HG03460 (cell line): ENCODE data around the gene STARD8.

Experiments used
- ATAC-seq: cut with Tn5 transposase; IDR thresholded peaks from one replicate; pipeline ENCODE4 v1.9.1; 2021; ENCODE audit not compliant: unreplicated experiment

The STARD8 gene

GRCh38 chrX:68746988-68747387 is 99.5 kb downstream of the STARD8 start:
- no peak for ATAC-seq

GRCh38 chrX:68748030-68748429 is 100.6 kb downstream of the STARD8 start:
- ATAC-seq = no peak

- no peak for ATAC-seq
Measured at GRCh38 chrX:68749426-68749825, 102.0 kb downstream of the STARD8 start.

- no peak for ATAC-seq
Measured at GRCh38 chrX:68750316-68750715, 102.8 kb downstream of the STARD8 start.

- no peak for ATAC-seq
Measured at GRCh38 chrX:68751372-68751771, 103.9 kb downstream of the STARD8 start.

- ATAC-seq = no peak
Measured at GRCh38 chrX:68753218-68753617, 105.8 kb downstream of the STARD8 start.

GRCh38 chrX:68754406-68754805 is 106.9 kb downstream of the STARD8 start:
- no peak for ATAC-seq

- no peak for ATAC-seq
Measured at GRCh38 chrX:68755616-68756125, 108.2 kb downstream of the STARD8 start.

GRCh38 chrX:68757331-68757730 is 109.9 kb downstream of the STARD8 start:
- ATAC-seq = no peak

GRCh38 chrX:68757731-68758130 is 110.3 kb downstream of the STARD8 start:
- no peak for ATAC-seq

- ATAC-seq = no peak
Measured at GRCh38 chrX:68758671-68759070, 111.2 kb downstream of the STARD8 start.

- no peak for ATAC-seq
Measured at GRCh38 chrX:68761086-68761485, 113.6 kb downstream of the STARD8 start.

GRCh38 chrX:68762766-68763165 is 115.3 kb downstream of the STARD8 start:
- no peak for ATAC-seq

- ATAC-seq = no peak
Measured at GRCh38 chrX:68763481-68763880, 116.0 kb downstream of the STARD8 start.
